ENCODE results near the gene RCC1.

DNA sequence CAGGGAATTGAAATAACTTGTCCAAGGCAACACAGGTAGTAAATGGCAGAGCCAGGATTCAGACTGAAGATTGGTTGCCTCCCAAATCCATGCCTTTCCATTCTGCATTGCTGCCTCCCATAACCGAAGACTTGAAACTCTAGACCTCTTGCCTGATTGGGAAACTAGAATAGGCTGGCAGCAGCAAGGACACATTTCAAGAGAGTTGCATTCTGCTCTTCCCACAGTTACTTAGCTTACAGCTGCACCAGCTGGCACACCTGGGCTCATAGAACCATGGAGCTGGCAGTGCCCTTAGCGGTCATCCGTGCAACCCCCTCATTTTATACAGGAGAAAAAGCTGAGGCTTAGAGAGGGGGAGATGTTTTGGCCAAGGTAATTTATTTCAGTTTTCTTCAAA, 55.0 kb downstream of the RCC1 start:
- TF ChIP-seq, protein P1, sequence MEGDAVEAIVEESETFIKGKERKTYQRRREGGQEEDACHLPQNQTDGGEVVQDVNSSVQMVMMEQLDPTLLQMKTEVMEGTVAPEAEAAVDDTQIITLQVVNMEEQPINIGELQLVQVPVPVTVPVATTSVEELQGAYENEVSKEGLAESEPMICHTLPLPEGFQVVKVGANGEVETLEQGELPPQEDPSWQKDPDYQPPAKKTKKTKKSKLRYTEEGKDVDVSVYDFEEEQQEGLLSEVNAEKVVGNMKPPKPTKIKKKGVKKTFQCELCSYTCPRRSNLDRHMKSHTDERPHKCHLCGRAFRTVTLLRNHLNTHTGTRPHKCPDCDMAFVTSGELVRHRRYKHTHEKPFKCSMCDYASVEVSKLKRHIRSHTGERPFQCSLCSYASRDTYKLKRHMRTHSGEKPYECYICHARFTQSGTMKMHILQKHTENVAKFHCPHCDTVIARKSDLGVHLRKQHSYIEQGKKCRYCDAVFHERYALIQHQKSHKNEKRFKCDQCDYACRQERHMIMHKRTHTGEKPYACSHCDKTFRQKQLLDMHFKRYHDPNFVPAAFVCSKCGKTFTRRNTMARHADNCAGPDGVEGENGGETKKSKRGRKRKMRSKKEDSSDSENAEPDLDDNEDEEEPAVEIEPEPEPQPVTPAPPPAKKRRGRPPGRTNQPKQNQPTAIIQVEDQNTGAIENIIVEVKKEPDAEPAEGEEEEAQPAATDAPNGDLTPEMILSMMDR (IDR thresholded peaks at IDR 0.05; ENCODE audit: low read depth, low read length, poor library complexity, severe bottlenecking), result no peak
- no peak for TF ChIP-seq EZH2phosphoT487 (IDR thresholded peaks at IDR 0.05; ENCODE audit: borderline replicate concordance, low read length)

Data from DOHH2 (cell line).